Neutrophil (primary cell): ENCODE measurements around the gene GPRIN2.

Experiments
- H3K27ac ChIP-seq: fragments of 200-600 bp; sonication (generic); 2 replicates; pipeline ENCODE4 v1.5.1; 2016; ENCODE audit warnings: mild to moderate bottlenecking, moderate library complexity
- H3K27me3 ChIP-seq: fragments of 200-600 bp; sonication (generic); 2 replicates; pipeline ENCODE4 v1.6.0; 2016; ENCODE audit warnings: mild to moderate bottlenecking
- H3K36me3 ChIP-seq: fragments of 200-600 bp; sonication (generic); 2 replicates; pipeline ENCODE4 v1.5.1; 2017
- H3K4me1 ChIP-seq, 2 experiments: fragments of 200-600 bp in 1 of 2; sonication (generic) in 1 of 2; 1 replicate in 1 of 2; 2 replicates in 1 of 2; pipeline versions ENCODE4 v1.5.1 to v1.6.1; 2013 to 2016; ENCODE audit warnings: low read depth in 1 of 2, low read length in 1 of 2, mild to moderate bottlenecking in 1 of 2, moderate library complexity in 1 of 2; ENCODE audit not compliant: control insufficient read depth in 1 of 2, insufficient read depth in 1 of 2
- H3K4me3 ChIP-seq, 2 experiments: fragments of 200-600 bp in 1 of 2; sonication (generic) in 1 of 2; 1 replicate in 1 of 2; 2 replicates in 1 of 2; pipeline ENCODE4 v1.5.1; 2013 to 2016; ENCODE audit warnings: low read depth in 1 of 2, low read length in 1 of 2, mild to moderate bottlenecking in 1 of 2, moderate library complexity in 1 of 2
- H3K9me3 ChIP-seq: fragments of 200-600 bp; sonication (generic); 2 replicates; pipeline ENCODE4 v1.5.1; 2016
- TF ChIP-seq, protein P1 (sequence below): fragments of 200-600 bp; sonication (generic); IDR thresholded peaks from 2 replicates; pipeline ENCODE4 v1.5.1; 2016; ENCODE audit warnings: antibody characterized with exemption

Gene GPRIN2

DNA sequence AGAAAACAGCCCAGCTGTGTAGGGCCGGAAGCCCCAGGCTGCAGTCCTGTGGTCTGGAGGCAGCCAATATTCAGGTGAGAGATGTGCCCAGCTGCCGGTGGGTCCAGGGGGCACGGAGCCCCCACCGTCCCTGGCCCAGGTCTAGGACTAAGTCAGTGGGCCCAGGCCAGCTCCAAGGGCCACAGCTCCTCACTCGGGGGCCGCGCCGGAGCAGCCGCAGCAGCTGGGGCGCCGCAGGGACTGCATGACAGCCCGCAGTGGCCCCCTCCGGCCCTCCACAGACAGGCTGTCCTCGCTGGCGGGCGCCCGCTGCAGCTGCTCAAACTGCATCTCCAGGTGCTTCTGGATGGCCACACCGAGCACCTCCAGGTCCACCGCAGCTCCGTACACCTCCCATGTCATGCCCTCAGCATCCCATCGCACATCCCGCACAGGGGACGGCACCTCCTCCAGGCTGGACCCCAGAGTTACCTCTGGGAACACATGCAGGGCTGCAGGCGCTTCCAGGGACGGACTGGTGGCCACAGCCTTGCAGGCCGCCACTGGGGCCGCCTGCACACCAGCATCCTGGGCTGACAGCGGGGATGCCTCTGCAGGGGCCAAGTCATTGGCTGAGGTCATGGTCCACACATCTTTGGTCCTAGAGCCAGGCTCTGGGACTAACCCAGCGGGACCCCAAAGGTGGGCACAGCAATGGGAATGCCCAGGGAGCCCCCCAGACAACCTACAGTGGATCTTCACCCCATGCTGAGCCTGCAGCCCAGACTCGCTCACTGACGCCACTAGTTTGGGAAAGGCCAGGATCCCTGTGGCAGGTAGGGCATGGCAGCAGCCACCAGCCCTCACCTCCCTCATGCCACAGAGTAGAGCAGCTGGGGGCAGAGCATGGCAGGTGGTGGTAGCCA is 7.0 kb downstream of the GPRIN2 start:
- peaks cover 58% of the 10 kb centered on the region for H3K27me3 ChIP-seq
- no peak overlapping the region for H3K4me3 ChIP-seq
- H3K4me1 ChIP-seq: no peaks in the 10 kb centered on the region
- no peaks in the 10 kb centered on the region for H3K9me3 ChIP-seq
- TF ChIP-seq, protein P1, sequence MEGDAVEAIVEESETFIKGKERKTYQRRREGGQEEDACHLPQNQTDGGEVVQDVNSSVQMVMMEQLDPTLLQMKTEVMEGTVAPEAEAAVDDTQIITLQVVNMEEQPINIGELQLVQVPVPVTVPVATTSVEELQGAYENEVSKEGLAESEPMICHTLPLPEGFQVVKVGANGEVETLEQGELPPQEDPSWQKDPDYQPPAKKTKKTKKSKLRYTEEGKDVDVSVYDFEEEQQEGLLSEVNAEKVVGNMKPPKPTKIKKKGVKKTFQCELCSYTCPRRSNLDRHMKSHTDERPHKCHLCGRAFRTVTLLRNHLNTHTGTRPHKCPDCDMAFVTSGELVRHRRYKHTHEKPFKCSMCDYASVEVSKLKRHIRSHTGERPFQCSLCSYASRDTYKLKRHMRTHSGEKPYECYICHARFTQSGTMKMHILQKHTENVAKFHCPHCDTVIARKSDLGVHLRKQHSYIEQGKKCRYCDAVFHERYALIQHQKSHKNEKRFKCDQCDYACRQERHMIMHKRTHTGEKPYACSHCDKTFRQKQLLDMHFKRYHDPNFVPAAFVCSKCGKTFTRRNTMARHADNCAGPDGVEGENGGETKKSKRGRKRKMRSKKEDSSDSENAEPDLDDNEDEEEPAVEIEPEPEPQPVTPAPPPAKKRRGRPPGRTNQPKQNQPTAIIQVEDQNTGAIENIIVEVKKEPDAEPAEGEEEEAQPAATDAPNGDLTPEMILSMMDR: no peak
- no peaks in the 10 kb centered on the region for H3K36me3 ChIP-seq
- H3K27ac ChIP-seq: no peak overlapping the region

DNA sequence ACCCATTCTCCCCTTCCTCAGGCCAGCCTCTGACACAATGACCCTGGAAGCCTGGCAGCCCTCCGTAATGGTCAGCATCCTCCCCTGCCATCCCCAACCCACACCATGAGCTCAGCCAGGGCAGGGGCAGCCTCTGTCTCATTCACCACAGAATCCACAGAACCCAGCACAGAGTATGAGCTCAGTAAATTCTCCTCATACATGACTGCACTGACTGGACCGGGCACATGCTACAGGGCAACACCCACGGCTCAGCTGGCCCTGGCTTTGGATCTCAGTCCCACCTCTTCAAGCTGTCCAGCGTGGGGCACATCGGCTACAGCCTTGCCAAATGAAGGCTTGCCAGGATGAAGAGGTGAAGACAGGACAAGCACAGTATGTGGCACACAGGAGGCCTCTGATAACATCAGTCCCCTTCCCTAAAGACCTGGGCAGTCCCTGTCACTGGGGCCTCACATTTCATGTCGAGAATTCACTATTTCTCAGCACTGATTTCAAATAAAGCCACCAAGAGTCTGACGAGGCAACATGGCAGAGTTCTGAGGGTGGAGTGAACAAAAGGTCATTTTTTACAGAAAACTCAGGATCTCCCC is 7.9 kb downstream of the GPRIN2 start:
- TF ChIP-seq, protein P1: no peak

DNA sequence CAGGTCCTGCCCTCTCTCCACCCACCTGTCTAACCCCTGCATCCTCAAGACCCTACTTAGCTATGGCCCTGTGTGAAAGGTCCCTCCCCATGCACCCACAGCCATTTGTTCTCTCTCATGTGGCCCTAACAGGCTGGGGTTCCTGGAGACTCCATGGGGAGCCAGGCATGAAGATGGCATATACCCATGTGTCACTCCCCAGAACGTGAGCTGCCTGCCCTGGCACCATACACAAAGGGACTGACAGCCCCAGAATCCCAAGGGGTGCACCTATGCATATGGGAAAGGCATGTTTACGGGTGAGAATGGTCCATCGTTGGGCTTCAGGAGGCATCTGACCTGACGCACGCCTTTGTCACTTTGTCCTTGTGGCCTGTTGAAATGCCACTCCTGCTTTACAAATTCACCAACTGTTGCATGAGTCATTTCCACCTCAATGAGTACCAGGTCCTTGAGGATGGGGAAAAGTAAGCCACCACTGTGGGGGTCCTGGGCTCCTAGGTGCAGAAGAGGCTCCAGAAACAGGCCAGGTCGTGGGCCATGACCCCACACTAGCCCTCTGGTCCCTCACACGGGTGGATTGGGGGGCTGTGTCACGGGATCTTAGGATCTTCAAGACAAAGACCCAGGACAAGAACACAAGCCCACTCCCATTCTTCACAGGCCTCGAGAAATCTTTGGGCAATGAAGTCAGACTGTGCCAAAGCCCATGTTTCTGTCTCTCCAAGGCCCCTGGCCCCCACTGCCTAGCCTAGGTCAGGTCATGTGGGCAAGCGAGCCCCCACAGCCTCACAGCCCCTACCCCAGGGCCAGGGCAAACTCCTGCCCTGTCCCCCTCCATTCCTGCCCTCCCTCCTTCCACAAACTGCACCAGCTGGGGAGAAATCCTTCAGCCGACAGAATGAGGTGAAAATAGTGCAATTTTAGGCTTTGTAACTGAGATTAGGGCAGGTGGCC is 8.6 kb downstream of the GPRIN2 start:
- H3K36me3 ChIP-seq: no peaks in the 10 kb centered on the region
- TF ChIP-seq, protein P1: no peak
- H3K27me3 ChIP-seq: peaks cover 58% of the 10 kb centered on the region
- no peaks in the 10 kb centered on the region for H3K4me1 ChIP-seq
- H3K9me3 ChIP-seq: no peaks in the 10 kb centered on the region
- no peak overlapping the region for H3K4me3 ChIP-seq
- no peak overlapping the region for H3K27ac ChIP-seq

More for the DNA sequence above, 7.9 kb downstream of the GPRIN2 start:
- Histone ChIP-seq H3K27ac (no peak overlapping the region), H3K27me3 (peaks cover 58% of the 10 kb centered on the region), H3K9me3 (no peaks in the 10 kb centered on the region), H3K4me1 (no peaks in the 10 kb centered on the region), H3K36me3 (no peaks in the 10 kb centered on the region), H3K4me3 (no peak overlapping the region)

DNA sequence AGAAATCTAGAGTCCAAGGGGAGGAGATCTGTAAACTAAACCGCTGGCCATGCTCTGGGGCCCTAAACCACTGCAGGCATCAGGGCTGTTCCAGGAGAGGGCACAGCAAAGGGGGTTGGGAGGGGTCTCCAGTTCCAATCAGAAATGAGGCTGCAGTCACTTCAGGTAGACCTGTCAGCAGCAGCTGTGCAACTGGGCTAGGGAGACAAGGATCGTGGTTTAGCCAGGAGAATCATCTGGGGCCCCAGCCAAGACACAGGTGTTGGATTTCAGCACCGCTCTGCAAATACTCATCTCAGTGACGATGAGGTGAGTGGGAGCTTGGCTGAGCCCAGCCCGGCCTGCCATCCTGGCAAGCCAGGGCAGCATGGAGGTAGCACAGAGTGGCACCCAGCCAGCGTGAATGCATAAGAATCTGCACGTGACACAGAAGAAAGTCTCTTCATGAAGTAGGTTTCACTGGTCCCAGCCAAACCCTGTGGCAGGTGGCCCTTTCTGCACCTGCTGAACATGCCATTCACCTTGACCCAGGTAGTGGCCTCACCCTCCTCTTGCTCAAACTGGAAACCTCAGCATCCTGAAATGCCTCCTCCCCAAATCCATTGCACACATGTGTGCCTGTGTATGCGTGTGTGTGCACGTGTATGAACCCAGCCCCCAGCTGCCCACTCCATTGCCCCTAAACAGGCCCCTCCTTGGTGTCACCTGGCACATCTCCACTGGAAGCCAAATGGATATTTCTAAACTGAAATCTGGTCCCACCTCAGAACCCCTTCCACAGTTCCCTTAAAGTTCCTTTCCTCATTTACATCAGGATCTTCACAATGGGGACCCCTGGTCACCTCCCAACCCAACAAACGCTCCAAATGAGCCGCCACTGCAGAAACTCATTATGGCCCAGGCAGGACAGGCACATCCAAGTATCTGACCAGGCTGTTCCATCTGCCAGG is 9.6 kb downstream of the GPRIN2 start:
- Histone ChIP-seq H3K4me1 (no peaks in the 10 kb centered on the region), H3K4me3 (no peak overlapping the region), H3K27ac (no peak overlapping the region), H3K36me3 (no peaks in the 10 kb centered on the region), H3K9me3 (no peaks in the 10 kb centered on the region), H3K27me3 (peaks cover 58% of the 10 kb centered on the region)
- TF ChIP-seq, protein P1: no peak
